HepG2 (cell line): ENCODE data around the gene NAIF1. TPM values are rescaled to one million over a fixed set of nuclear protein-coding genes. Genes with fewer than 3 reads are reported as not detected.

Experiments
- ATAC-seq: fragments of 200-7000 bp; cut with Tn5 transposase; 3 replicates; pipeline ENCODE4 v1.9.1; 2020; ENCODE audit warnings: mild to moderate bottlenecking, moderate library complexity
- BruUV-seq: library from RNA; stranded (reverse); fragments of 400-500 nt; replicated peaks from 2 replicates; lab custom pipeline; 2021; lab: Mats Ljungman, UMichigan
- CTCF ChIA-PET: fragments of 300-600 bp; formaldehyde crosslinking; extraction: SDS; loops from one replicate; lab custom pipeline; 2021; ENCODE audit warnings: low total read pairs, inconsistent platforms, low intra/inter-chr PET ratio; lab: Yijun Ruan, JAX
- POLR2A ChIA-PET: fragments of 350-600 bp; sonication (Branson Sonifier 250); formaldehyde crosslinking; loops from one replicate; lab custom pipeline; 2020; ENCODE audit warnings: antibody characterized with exemption, inconsistent platforms; lab: Yijun Ruan, JAX
- DNase-seq: peaks from one replicate; pipeline ENCODE4 v3.0.0-alpha.2; 2015; ENCODE audit warnings: low spot score
- FAIRE-seq: peaks from 3 replicates; lab custom pipeline; 2011; peaks lifted over from hg19 to GRCh38; lab: Jason Lieb, UNC
- H2AFZ ChIP-seq: one replicate; pipeline ENCODE4 v1.6.1; 2011; ENCODE audit warnings: low read length, inconsistent platforms
- H3K27ac ChIP-seq: fragments of 300-600 bp; 3 replicates; pipeline ENCODE4 v1.8.0; 2011; ENCODE audit warnings: mixed run types, mild to moderate bottlenecking, mixed read lengths, low read length, inconsistent platforms; ENCODE audit not compliant: insufficient read depth; ENCODE audit errors: extremely low read length
- H3K27me3 ChIP-seq, 2 experiments: fragments of 200-600 bp in 1 of 2; 2 replicates in 1 of 2; 3 replicates in 1 of 2; pipeline versions ENCODE4 v1.6.0 to v1.8.0; 2011; ENCODE audit warnings: low read length in 2 of 2, mild to moderate bottlenecking in 2 of 2, moderate library complexity in 2 of 2, inconsistent platforms in 1 of 2; ENCODE audit not compliant: insufficient read depth in 2 of 2, control insufficient read depth in 1 of 2
- H3K36me3 ChIP-seq, 2 experiments: fragments of 200-600 bp in 1 of 2; replicated peaks in 1 of 2; 2 replicates in 1 of 2; 3 replicates in 1 of 2; pipeline versions ENCODE4 v1.5.1 to v1.8.0; 2011; ENCODE audit warnings: low read length in 2 of 2, inconsistent platforms in 1 of 2; ENCODE audit not compliant: insufficient read depth in 2 of 2, control insufficient read depth in 1 of 2
- H3K4me1 ChIP-seq: 2 replicates; pipeline ENCODE4 v1.5.1; 2012; ENCODE audit warnings: low read length, inconsistent platforms; ENCODE audit not compliant: insufficient read depth
- H3K4me2 ChIP-seq: 2 replicates; pipeline ENCODE4 v1.6.0; 2011; ENCODE audit warnings: low read depth, low read length, inconsistent platforms
- H3K4me3 ChIP-seq, 3 experiments: fragments of 200-600 bp in 1 of 3; sonication (generic), shearing (Covaris generic) in 1 of 3; replicated peaks in 1 of 3; 2 replicates each; pipeline ENCODE4 v1.5.1; 2011 to 2016; ENCODE audit warnings: low read length in 3 of 3, inconsistent platforms in 2 of 3, low read depth in 2 of 3, mild to moderate bottlenecking in 2 of 3, control low read depth in 1 of 3, mixed read lengths in 1 of 3; ENCODE audit not compliant: insufficient read depth in 1 of 3
- H3K79me2 ChIP-seq: one replicate; pipeline ENCODE4 v1.6.1; 2011; ENCODE audit warnings: low read length, inconsistent platforms; ENCODE audit not compliant: insufficient read depth
- H3K9ac ChIP-seq: 2 replicates; pipeline ENCODE4 v1.6.0; 2011; ENCODE audit warnings: mild to moderate bottlenecking, low read depth, low read length, inconsistent platforms; ENCODE audit not compliant: insufficient read depth
- H3K9me3 ChIP-seq: 2 replicates; pipeline ENCODE4 v1.5.1; 2012; ENCODE audit warnings: mild to moderate bottlenecking, low read length
- H4K20me1 ChIP-seq: 2 replicates; pipeline ENCODE4 v1.6.0; 2011; ENCODE audit warnings: inconsistent platforms, mild to moderate bottlenecking, low read length, moderate library complexity; ENCODE audit not compliant: insufficient read depth
- CHD2 ChIP-seq: IDR thresholded peaks from 2 replicates; pipeline ENCODE4 v1.6.1; 2011; ENCODE audit warnings: low read depth, low read length, improper control_type of control experiment
- HNF4G ChIP-seq, 2 experiments: sonication (generic) in 1 of 2; formaldehyde crosslinking in 1 of 2; IDR thresholded peaks; 2 replicates each; pipeline versions ENCODE4 v1.4.0 to v1.6.1; 2011 to 2020; ENCODE audit warnings: borderline replicate concordance in 2 of 2, low read depth in 2 of 2, mild to moderate bottlenecking in 2 of 2, low read length in 1 of 2, missing genetic modification reagents in 1 of 2, moderate library complexity in 1 of 2
- HOXA7 ChIP-seq: sonication (generic); formaldehyde crosslinking; IDR thresholded peaks from 2 replicates; pipeline ENCODE4 v1.8.1; 2022; ENCODE audit warnings: mild to moderate bottlenecking, missing genetic modification reagents, moderate library complexity
- KAT2B ChIP-seq: fragments of 150-350 bp; IDR thresholded peaks from 2 replicates; pipeline ENCODE4 v1.6.1; 2014; ENCODE audit warnings: low read depth, low read length, borderline replicate concordance
- NBN ChIP-seq: fragments of 450-650 bp; conservative IDR thresholded peaks from 2 replicates; pipeline ENCODE4 v1.6.1; 2017
- NCOR1 ChIP-seq: fragments of 200-600 bp; sonication (generic); IDR thresholded peaks from 2 replicates; pipeline ENCODE4 v1.7.0; 2017; ENCODE audit warnings: antibody characterized with exemption, low read length, borderline replicate concordance
- PCBP2 ChIP-seq: fragments of 200-400 bp; formaldehyde crosslinking; optimal IDR thresholded peaks from 2 replicates; pipeline ENCODE3; 2018; ENCODE audit warnings: low read length, low read depth; ENCODE audit not compliant: poor library complexity, severe bottlenecking
- RARA ChIP-seq: IDR thresholded peaks from 2 replicates; pipeline ENCODE4 v1.6.1; 2016; ENCODE audit warnings: missing genetic modification reagents, missing compliant biosample characterization
- RCOR2 ChIP-seq: IDR thresholded peaks from 2 replicates; pipeline ENCODE4 v1.6.1; 2016; ENCODE audit warnings: missing biosample characterization, missing genetic modification reagents
- TARDBP ChIP-seq: sonication (generic); formaldehyde crosslinking; IDR thresholded peaks from 2 replicates; pipeline ENCODE4 v1.8.0; 2022; ENCODE audit warnings: mild to moderate bottlenecking, missing genetic modification reagents
- ZNF816 ChIP-seq: sonication (generic); formaldehyde crosslinking; IDR thresholded peaks from 2 replicates; pipeline ENCODE4 v1.8.0; 2022; ENCODE audit warnings: missing genetic modification reagents, mild to moderate bottlenecking, borderline replicate concordance
- whole genome bisulfite sequencing: methylation state at CpG from one replicate; pipeline ENCODE4 v1.1.6; 2017; ENCODE audit warnings: low lambda C conversion rate; 5-methylcytosine and 5-hydroxymethylcytosine counted together
- in situ Hi-C: cut with HindIII; loops from 2 replicates; pipeline ENCODE4 v1.10.0; 2017; ENCODE audit warnings: low pct_unique_long_range_greater_than_20kb; ENCODE audit not compliant: extremely low pct_ligation_motif_present
- intact Hi-C: fragments of 100-400 bp; cut with micrococcal nuclease; formaldehyde crosslinking; loops from one replicate; pipeline ENCODE4 v1.10.0; 2022; ENCODE audit not compliant: unreplicated experiment
- polyA plus RNA-seq, 8 experiments: library from polyadenylated mRNA; depleted of rRNA in 3 of 8; stranded (reverse) in 7 of 8; unstranded in 1 of 8; fragments of >200 nt; fragmentation: Illumina TruSeq in 4 of 8; extraction: Trizol in 4 of 8; gene quantifications; 2 replicates each; pipeline versions ENCODE4 v1.2.1 to v1.2.3, GENCODE V29; 2011 to 2016; ENCODE audit warnings: low read depth in 4 of 8, missing spikeins in 1 of 8, mixed read lengths in 1 of 8; ENCODE audit not compliant: insufficient read depth in 1 of 8
- total RNA-seq, 5 experiments: library from RNA; depleted of rRNA; stranded (reverse); fragments of >200 nt; fragmentation: Illumina TruSeq; extraction: Trizol; gene quantifications; 2 replicates each; pipeline ENCODE4 v1.2.3, GENCODE V29; 2016; ENCODE audit warnings: low read depth in 1 of 5
- TF ChIP-seq, protein P1 (sequence below): sonication (generic); formaldehyde crosslinking; IDR thresholded peaks from 2 replicates; pipeline ENCODE4 v1.9.0; 2021; ENCODE audit warnings: missing genetic modification reagents, borderline replicate concordance
- TF ChIP-seq, protein P2 (sequence below): sonication (generic); formaldehyde crosslinking; IDR thresholded peaks from 2 replicates; pipeline ENCODE4 v1.4.0; 2020; ENCODE audit warnings: missing genetic modification reagents
- TF ChIP-seq, protein P3 (sequence below): sonication (generic); formaldehyde crosslinking; IDR thresholded peaks from 2 replicates; pipeline ENCODE4 v1.8.0; 2022; ENCODE audit warnings: missing genetic modification reagents, mild to moderate bottlenecking, inconsistent platforms, borderline replicate concordance
- TF ChIP-seq, protein P4 (sequence below): sonication (generic); formaldehyde crosslinking; IDR thresholded peaks from 2 replicates; pipeline ENCODE4 v1.5.0; 2020; ENCODE audit warnings: mild to moderate bottlenecking, missing genetic modification reagents

NAIF1 gene
- total and polyA plus RNA-seq, 2 of the 13 experiments (the other 11 are each of a cell fraction or from before 2014, with no cell fraction given): 6.0 to 6.9 TPM

DNA sequence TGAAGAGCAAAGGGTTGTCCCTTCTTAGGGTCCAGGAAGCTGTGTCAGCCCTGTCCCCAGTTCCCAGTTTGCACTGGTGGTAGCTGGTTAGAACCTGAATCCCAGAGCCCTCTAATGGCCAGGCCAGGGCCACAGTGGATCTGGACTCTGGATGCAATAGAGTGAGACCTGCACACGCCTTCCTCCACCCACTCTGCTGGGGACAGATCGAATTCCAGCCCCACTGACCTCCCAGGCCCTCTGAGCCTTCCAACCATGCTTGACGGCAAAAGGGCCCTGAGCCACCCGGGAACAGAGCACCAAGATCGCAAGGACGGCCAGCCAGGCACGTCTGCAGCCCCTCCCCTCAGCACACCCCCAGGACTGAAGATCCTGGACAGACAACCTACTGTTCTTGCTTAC is 23.7 kb downstream of the NAIF1 start (continued):
- TF ChIP-seq, protein P1, sequence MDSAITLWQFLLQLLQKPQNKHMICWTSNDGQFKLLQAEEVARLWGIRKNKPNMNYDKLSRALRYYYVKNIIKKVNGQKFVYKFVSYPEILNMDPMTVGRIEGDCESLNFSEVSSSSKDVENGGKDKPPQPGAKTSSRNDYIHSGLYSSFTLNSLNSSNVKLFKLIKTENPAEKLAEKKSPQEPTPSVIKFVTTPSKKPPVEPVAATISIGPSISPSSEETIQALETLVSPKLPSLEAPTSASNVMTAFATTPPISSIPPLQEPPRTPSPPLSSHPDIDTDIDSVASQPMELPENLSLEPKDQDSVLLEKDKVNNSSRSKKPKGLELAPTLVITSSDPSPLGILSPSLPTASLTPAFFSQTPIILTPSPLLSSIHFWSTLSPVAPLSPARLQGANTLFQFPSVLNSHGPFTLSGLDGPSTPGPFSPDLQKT (CRISPR knock-in tag): no peak

DNA sequence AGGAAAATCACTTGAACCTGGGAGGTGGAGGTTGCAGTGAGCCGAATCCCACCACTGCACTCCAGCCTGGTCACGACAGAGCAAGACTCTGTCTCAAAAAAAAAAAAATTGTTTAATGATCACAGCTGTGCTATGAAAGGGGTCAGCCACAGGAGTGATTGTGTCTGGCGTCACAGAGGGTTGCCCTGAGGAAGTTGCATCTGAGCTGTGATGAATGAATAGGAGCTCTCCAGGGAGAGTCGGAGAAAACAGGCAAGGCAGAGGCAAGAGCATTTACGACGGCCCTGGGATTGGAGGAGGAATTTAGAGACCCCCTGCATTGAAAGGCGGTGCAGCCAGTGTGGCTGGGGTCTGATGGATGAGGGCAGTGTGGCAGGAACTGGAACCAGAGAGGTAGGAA is 25.1 kb downstream of the NAIF1 start:
- POLR2A ChIA-PET: no interaction called here
- BruUV-seq: no TSS peak
- no peak overlapping the region for H3K4me2 ChIP-seq
- H3K4me3 ChIP-seq: no peak overlapping the region
- no peak for DNase-seq
- H2AFZ ChIP-seq: no peak overlapping the region
- CTCF ChIA-PET: no interaction called here
- H3K4me1 ChIP-seq: peaks cover 50% of the 10 kb centered on the region
- intact Hi-C loops: no loop called here
- no peaks in the 10 kb centered on the region for H3K36me3 ChIP-seq
- FAIRE-seq: no peak
- peaks cover 2 to 3% of the 10 kb centered on the region in 2 experiments; a peak in 1 of 5 replicates for H3K27me3 ChIP-seq
- no peaks in the 10 kb centered on the region for H3K9me3 ChIP-seq
- H3K27ac ChIP-seq: no peak overlapping the region
- no peak for ATAC-seq
- H3K9ac ChIP-seq: no peak overlapping the region
- in situ Hi-C loops: no loop called here
- H4K20me1 ChIP-seq: no peaks in the 10 kb centered on the region
- no peaks in the 10 kb centered on the region for H3K79me2 ChIP-seq
- WGBS: 42% methylated on average over 7 of the region's 7 CpGs
- TF ChIP-seq, protein P2, sequence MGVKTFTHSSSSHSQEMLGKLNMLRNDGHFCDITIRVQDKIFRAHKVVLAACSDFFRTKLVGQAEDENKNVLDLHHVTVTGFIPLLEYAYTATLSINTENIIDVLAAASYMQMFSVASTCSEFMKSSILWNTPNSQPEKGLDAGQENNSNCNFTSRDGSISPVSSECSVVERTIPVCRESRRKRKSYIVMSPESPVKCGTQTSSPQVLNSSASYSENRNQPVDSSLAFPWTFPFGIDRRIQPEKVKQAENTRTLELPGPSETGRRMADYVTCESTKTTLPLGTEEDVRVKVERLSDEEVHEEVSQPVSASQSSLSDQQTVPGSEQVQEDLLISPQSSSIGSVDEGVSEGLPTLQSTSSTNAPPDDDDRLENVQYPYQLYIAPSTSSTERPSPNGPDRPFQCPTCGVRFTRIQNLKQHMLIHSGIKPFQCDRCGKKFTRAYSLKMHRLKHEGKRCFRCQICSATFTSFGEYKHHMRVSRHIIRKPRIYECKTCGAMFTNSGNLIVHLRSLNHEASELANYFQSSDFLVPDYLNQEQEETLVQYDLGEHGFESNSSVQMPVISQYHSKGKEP (CRISPR knock-in tag): no peak
- TF ChIP-seq KAT2B (no peak), ZNF816 (CRISPR knock-in tag) (no peak), CHD2 (no peak), HNF4G (IDR thresholded peaks at IDR 0.05; ENCODE audit: borderline replicate concordance, low read depth, low read length) (no peak), HNF4G (CRISPR knock-in tag; IDR thresholded peaks at IDR 0.05; ENCODE audit: borderline replicate concordance, low read depth) (no peak), RARA (CRISPR knock-in tag) (no peak), RCOR2 (CRISPR knock-in tag) (no peak), HOXA7 (CRISPR knock-in tag) (no peak), NCOR1 (no peak), TARDBP (CRISPR knock-in tag) (no peak), PCBP2 (no peak), NBN (no peak)
- TF ChIP-seq, protein P3, sequence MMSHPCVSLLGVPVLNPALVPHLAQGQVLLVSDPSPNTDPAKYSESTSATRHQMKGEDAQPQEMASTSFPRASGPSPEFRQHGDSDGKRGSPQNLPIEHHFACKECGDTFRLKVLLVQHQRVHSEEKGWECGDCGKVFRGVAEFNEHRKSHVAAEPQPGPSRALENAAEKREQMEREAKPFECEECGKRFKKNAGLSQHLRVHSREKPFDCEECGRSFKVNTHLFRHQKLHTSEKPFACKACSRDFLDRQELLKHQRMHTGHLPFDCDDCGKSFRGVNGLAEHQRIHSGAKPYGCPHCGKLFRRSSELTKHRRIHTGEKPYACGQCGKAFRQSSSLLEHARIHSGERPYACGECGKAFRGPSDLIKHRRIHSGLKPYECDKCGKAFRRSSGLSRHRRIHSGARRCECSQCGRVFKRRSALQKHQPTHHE (CRISPR knock-in tag): no peak
- TF ChIP-seq, protein P4, sequence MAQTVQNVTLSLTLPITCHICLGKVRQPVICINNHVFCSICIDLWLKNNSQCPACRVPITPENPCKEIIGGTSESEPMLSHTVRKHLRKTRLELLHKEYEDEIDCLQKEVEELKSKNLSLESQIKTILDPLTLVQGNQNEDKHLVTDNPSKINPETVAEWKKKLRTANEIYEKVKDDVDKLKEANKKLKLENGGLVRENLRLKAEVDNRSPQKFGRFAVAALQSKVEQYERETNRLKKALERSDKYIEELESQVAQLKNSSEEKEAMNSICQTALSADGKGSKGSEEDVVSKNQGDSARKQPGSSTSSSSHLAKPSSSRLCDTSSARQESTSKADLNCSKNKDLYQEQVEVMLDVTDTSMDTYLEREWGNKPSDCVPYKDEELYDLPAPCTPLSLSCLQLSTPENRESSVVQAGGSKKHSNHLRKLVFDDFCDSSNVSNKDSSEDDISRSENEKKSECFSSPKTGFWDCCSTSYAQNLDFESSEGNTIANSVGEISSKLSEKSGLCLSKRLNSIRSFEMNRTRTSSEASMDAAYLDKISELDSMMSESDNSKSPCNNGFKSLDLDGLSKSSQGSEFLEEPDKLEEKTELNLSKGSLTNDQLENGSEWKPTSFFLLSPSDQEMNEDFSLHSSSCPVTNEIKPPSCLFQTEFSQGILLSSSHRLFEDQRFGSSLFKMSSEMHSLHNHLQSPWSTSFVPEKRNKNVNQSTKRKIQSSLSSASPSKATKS (CRISPR knock-in tag): no peak
